NCI-H82 treated with DMSO at 0.1 percent for 48 hours (cell line): ENCODE data around the gene CLTCL1.
"Not testable (repeated sequence)": the region's sequence is repeated elsewhere in the genome, so short reads cannot be mapped to it uniquely, and the experiment has no call there.

Experiments
- DNase-seq: peaks from one replicate; lab custom pipeline; 2025; ENCODE audit not compliant: unreplicated experiment; lab: John Stamatoyannopoulos, UW

Gene CLTCL1

DNA sequence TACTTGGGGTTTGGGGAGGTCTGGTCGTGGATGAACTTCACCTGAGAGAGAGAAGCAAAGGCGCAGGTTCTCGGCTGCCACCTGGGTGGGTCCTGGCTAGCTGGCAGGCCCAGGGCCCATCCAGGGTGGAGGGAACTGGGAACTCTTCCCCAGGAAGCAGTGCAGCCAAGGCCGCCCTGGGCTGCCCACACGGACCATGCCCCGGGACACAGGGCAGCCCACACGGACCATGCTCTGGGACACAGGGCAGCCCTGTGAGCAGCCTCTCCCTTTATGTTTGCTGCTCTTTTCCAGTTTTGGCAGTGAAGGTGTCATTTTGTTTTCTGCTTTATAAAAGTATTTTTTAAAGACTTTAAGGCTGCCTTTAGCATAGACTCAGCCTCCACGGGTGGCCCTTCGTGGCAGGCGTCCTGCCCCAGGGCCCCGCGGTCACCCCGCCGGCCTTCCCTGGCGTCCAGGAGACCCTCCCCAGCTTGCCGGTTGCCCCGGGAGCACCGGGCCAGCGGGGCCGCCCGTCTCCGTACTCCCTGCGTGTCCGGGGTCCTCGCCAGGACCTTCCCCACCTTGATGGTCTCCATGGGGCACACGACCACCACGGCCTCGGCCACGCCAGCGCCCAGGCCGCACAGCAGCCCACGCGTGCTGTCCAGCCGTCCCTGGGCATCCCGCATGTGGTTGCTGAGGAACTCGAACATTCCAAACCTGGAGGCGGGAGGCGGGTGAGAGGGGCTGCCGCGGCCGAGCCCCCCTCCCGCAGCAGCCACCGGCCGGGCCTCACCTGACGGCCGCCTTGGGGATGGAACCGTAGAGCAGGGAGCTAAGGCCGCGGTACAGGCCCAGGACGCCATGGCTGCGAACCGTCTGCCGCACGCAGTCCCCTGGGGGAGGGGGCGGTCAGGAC is 114.1 kb downstream of the CLTCL1 start:
- DNase-seq = no peak

DNA sequence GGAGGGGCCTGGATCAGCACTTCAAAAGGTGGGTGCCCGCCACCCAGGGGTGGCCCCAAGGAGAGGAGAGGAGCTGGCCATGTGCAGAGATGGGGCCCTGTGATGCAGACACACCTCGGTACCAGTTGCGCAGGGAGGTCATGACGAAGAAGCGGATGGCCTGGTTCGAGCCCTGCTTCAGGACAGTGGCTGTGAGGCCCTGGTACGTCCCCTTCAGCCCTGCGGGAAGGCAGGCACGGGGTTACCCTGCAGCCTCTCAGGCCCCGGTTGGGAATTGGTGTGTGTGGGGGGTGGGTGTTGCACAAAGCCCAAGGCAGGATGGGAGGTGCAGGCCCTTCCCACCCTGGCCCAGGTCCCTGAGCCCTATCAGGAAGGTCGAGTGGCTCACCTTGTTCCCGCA is 114.8 kb downstream of the CLTCL1 start:
- DNase-seq = no peak

DNA sequence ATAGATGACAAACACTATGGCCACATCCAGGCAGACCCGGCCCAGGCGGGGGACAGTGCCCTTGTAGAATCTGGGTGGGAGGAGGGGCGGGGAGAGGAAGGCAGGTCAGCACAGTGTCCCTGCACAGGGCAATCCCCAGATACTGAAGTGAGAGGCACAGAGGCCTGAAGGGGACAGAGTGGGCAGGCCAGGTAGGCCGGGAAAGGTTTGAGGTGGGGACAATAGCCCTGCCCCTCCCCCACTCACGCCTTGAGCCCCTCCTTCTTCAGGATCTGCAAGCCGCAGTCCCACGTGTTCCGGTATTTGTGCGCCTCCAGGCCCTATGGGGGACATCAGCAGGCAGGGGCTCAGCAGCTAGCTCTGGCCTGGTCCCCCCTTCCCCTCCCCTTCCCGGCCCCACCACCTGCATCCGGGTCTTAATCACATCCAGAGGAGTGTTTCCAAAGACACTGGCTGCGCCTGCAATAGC is 115.3 kb downstream of the CLTCL1 start:
- no peak for DNase-seq

DNA sequence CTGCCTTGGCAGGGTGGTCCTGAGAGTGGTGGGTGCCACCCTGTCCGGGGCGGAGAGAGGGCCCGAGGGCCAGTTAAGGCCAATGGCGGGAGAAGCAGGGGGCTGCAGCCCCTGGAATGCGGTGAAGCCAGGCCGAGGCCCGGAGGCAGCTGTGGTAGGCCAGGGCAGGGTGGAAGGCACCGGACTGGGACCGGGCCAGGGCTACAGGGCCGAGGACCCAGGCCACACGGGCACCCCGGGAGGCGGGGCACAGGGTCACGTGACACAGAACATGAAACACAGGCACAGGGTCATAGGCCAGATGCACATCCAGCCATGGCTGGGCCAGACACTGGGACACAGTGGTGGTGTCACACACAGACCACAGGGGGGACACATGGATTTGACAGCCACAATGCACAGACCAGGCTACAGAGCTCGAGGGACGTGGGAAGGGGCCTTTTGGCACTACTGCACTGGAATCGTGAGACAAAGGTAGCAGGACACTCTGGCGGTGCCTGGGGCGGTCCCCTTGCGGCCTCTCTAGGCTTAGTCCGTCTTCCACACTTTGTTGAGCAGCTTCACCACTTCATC is 115.8 kb downstream of the CLTCL1 start:
- DNase-seq = no peak

DNA sequence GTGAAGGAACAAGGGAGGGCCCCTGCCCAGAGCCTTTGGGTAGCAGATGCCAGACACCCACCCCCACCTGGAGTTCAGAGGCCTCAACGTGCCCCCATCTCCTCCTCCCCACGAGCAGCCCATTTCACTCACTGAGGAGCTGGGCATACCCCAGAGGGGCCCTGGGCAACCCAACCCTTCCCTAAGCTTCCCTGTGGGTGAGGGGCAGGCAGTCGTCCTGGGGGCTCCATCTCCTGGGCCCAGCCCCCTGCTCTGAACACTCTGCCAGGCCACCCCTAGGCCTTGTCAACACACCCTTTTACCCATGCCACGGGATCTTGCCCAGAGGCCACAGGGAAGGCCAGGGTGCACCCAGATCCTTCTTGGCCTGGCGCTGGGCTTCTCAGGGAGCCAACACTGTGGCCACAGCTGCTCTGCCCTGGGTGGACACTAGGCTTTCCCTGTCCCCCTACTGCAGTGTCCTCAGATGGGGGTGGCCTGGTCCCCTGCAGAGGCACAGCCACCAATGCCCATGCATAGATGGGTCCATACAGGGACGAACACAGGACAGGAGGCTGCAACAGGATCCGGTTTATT is 116.4 kb downstream of the CLTCL1 start:
- no peak for DNase-seq

DNA sequence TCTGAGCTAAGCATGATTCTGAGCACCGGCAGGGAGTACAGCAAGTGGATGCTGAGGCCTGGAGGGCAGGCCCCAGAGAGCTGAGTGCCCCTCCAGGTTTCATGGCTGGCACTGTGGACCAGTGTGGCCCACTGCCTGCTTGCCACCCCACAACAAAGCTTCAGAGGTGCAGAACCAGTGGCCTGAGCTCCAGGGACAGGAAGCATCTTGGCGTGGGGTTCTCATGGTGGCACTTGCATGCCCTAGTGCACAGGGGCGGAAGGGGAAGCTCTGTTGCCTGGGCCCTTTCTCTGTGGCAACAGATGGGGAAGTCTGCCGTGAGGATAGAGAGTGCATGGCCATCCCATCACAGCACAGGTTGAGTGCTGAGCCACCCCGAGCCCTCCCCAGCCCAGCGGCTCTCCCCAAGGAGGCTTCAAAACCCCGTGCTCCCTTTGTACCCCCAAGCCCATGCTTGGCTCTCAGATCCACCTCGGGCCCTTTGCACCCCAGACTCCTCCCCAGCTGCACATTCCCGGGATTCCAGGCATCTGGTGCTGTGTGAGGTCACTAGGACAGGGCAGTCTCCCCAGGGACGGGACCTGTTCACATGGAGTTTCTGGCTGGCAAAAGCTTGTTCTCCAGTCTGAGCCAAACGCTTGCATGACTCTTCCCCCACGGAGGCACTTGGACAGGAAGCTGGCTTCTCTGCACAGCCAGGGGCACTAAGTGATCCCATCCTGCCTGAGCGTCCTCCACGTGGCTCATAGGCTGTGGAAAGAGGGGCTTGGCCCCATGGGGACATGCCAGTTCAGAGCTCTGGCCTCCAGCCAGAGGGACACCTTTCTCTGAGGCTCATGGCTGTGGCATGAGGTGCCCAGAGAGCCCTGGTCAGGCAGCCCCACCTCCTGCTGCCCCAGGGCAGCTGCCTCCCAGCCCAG is 117.2 kb downstream of the CLTCL1 start:
- DNase-seq = no peak

DNA sequence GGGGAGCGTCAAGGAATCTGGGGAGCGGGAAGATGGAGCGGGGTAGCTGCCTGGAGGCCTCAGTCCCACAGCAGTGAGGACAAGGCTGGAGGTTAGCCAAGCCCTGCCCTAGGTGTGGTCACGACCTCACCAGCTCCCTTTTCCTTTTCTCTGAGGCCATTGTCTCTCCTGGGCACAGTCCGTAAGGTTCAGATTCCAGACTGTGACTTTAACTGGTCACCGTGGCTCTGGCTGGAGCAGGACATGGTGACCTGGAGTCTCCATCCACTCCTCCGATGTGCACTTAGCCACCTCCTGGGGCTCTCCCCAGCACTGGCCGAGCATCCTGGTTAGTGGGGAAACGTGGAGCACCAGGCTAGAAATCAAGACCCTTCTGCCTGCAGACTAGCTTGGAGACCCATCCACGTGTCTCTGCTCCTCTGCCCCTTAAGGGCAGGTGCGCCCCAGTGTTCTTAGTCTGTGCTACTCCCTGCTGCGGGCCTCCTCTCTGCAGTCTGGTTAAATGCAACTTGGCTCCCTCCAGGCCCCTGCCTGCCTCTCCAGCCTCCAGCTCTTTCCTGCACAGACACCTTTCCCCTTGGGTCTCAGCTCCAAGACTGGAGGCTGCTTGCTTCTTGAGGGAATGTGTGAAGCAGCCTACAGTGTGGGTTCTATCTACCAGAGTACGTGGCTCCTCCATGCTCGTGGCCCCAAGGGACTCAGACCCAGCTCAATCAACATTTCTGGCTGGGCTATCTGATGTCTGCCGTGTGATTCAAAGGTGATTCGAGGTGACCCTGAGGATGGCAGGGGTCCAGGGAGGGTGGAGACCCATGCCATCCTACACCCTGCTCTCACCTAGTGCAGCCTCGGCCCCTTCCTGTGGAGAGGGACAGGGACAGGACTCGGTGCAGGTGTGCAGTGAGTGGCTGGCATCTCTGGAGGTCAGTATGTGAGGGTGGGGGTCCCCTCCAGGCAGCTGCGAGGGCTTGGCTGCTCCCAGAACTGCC is 118.2 kb downstream of the CLTCL1 start:
- DNase-seq = no peak

DNA sequence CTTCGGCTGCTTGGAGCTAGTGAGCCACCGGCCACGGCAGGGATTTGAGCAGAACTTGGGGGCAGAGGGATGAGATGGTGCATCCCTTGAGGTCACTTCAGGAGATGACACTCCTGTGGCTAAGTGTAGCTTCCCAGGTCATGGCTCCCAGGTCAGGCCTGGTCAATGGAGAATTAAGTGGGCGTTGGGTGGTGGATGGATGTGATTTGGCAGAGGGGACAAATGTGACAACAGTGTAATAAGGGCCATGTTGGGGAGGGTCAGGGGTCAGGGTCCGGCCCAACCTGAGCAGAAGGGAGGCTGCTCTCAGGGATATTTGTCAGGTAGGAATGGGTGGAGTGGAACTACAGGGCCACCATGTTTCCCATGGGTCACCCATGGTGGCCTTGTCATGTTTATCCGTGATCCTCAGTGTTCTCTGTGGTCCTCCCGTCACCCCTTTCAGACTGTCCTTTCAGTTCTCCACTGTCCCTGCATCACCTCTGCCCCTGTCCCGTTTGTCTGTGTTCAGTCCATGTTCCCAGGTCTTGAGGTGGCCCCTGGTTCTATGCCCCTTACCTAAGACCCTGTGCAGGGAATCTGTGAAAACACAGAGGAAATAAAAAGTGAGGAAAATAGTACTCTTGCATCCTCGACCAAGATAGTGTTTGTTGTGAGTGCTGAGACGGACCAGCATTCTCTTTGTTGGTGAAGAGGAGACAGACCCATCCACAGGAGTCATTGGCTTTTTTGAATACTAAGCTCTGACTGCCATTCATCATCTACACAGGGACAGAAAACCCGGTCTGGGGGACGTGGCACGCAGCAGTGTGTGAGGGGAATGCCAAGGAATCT is 119.1 kb downstream of the CLTCL1 start:
- DNase-seq = no peak

DNA sequence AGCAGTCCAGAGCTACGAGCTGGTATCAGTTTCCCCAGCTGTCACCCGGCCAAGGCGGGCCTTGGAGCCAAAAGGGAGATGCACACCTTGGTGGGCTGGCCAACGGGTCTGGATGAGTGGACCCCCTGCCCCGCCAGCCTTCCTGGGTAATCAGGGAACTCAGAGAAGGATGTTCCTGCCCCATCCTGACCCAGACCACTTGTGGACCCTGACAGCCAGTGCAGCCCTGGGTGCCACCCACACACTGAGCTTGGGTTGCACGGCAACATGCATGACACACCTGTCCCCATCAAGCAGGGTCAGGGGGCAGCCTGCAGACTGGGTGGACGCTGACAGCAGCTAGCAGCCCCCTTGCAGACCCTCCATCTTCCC is 121.6 kb downstream of the CLTCL1 start:
- DNase-seq = no peak

DNA sequence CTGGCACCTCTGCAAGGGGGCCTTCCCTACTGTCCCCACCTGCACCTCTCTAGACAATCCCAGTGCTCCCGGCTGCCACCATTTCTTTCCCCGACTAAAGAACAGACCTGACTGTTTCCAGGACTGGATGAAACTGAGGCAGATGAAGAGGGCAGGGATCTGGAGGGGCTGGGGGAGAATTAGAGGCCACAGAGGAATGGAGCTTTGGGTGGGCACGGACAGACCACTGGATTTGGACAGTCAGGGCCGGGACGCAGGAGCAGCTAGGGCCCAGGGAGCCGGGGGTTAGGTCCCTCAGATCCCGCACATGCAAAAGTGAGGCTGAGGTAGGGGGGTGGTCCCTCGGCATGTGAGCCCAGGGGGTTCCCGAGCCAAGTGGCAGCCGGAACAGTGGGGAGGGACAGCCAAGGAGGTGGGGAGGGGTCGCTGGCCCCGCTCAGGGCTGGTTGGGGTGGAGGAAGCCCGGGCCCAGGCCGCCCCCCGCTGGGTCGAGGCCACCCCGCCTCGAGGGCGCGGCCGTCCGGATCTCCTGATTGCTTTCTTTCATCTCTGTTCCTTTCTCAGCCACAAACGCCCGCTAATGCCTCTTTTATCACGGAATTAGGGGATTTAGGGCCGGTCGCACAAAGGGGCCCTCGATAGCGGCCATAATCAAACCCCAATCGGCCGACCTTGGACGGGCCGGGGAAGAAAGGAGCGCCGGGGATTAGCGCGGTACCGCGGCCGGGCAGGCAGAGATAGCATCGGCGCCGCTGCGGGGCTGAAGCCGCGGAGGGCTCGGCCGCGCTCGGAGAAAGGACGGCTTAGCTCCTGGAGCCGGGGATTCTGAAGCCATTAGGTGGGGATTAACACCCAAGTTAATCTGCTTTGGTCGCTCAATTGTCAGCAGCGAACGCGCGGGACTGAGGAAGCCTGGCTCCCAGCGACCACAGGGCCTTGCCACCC is 122.2 kb downstream of the CLTCL1 start:
- peak; percentile 69 for DNase-seq

DNA sequence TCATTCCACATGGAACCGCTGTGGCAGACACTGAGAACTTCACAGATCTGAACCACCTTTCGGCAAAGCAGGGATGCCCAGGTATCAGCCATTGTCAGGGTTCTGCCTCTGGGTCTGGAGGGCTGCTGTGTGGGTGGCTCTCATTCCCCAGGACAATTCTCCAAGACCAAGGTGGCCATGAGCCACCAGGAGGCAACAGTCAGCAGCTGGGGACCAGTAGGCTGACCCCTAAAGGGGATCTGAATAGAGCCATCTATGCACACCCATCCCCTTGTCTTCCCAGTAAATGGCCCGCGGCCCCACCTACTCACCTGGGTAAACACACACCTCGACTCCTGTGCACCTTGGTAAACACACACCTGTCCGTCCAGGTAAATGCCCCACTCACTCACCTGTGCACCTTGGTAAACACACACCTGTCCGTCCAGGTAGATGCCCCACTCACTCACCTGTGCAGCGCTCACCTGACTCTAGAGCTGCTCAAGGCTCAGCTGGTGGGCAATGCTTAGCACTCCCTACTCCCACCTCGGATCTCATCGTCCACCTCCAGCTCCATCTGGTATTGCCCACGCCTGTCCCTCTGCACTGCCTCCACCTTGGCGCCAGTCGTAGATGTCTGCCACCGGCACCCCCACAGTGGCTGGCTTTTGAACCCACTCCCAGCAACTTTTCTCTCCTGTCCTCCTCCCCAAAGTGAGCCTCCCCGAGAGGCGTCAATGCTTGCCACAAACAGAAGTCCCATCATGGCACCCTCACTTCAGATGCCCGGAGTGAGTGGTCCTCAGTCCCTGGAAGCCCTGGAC is 123.2 kb downstream of the CLTCL1 start:
- DNase-seq = no peak

DNA sequence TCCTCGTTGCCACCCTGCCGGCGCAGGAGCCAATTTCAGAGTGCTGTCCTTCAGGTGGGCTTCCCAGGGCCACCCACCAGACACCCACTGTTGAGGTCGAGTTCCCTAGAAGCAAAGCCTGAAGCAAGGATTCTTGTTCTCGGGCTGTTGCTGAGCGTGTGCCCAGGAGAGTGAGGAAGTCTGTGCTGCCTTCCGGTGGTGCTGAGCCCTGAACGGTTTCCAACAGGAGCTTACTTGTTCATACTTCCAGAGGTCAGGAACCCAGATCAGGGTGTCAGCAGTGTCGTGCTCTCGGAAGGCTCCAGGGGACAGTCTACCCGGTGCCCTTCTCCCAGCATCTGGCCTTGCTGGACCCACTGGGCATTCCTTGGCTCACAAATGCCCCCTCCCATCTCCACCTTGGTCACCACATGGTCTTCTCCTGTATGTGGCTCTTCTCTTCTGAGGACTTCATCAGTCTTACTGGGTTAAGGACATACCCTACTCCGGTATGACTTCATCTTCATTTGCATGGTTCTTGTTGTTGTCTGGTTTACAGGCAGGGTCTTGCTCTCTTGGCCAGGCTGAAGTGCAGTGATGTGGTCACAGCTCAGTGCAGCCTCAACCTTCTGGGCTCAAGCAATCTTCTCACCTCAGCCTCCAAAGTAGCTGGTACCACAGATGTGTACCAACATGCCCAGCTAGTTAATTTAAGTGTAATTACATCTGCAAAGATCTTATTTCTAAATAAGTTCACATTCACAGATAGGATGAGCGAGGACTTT is 124.2 kb downstream of the CLTCL1 start:
- no peak for DNase-seq

DNA sequence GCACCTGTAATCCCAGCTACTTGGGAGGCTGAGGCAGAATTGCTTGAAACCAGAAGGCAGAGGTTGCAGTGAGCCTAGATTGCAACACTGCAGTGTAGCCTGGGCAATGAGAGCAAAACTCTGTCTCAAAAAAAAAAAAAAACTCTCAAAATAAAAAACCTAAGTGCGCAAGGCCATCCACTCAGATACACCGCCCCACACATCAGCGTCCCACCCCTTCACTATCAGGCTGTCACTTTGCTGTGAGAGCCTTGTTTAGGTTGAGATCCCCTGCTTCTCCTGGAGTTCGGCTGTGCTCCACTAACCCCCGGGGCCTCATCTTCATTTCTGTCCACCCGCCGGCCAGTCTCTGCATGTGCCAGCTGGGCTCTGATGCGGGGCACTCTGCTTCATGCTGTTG is 125.1 kb downstream of the CLTCL1 start:
- no peak for DNase-seq

DNA sequence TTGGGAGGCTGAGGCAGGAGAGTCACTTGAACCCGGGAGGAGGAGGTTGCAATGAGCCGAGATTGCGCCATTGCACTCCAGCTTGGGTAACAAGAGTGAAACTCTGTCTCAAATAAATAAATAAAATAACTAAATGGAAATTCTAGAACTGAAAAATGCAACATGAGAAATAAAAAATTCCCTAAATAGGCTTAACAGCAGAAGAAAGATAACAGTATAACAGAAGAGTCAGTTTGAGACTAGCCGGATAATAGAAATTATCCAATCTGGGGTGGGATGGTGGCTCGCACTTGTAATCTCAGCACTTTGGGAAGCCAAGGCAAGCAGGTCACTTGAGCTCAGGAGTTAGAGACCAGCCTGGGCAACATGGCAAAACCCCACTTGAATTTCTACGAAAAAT is 127.1 kb downstream of the CLTCL1 start:
- no peak for DNase-seq

DNA sequence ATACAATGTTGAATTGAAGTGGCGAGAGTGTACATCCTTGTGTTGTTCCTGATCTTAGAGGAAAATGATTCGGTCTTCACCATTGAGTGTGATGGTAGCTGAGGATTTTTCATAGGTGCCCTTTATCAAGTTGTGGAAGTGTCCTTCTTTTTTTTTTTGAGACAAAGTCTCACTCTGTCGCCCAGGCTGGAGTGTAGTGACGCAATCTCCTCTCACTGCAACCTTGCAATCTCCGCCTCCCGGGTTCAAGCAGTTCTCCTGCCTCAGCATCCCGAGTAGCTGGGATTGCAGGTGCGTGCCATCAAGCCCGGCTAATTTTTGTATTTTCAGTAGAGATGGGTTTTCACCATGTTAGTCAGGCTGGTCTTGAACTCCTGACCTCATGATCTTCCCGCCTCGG is 132.9 kb downstream of the CLTCL1 start:
- DNase-seq = not testable (repeated sequence)

DNA sequence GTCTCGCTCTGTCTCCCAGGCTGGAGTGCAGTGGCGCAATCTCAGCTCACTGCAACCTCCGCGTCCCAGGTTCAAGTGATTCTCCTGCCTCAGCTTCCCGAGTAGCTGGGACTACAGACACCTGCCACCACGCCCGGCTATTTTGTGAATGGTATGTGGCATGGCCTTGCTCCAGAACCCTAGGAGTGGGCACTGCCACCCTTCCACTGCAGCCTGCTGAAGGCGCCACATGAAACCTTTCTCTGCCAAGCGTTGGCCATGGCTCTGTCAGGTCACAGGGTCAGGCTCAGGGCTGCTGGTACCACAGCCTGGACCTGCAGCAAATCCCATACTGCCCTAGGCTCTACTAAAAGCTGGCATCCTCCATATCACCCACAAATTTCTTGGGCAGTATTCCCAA is 135.4 kb downstream of the CLTCL1 start:
- DNase-seq = not testable (repeated sequence)
